ENCODE measurements around the gene IFITM2.
"Not testable (repeated sequence)": the region's sequence is repeated elsewhere in the genome, so short reads cannot be mapped to it uniquely, and the experiment has no call there.

IFITM2 gene

GRCh38 chr11:285021-285893, 22.4 kb upstream of the IFITM2 start:
- POLR2A ChIA-PET, result no interaction called here
- no peak for TF ChIP-seq HDGF (IDR thresholded peaks at IDR 0.05; ENCODE audit: borderline replicate concordance)
- DNase-seq (ENCODE audit: extremely low spot score), result no peak
- CTCF ChIA-PET, result no interaction called here

- no peak for DNase-seq (ENCODE audit: extremely low spot score)
- POLR2A ChIA-PET, result interaction anchor here (0.6 kb wide), 1 partner anchor 70 kb away, joined by 3 read pairs; no protein-coding TSS in a partner anchor
- TF ChIP-seq HDGF (IDR thresholded peaks at IDR 0.05; ENCODE audit: borderline replicate concordance) (no peak), LEF1 (IDR thresholded peaks at IDR 0.05; ENCODE audit: borderline replicate concordance) (no peak), FOXA1 (IDR thresholded peaks at IDR 0.05) (no peak), SUZ12 (IDR thresholded peaks at IDR 0.05) (no peak), FOXK2 (IDR thresholded peaks at IDR 0.05) (no peak), ARNT (IDR thresholded peaks at IDR 0.05) (no peak), CTBP1 (IDR thresholded peaks at IDR 0.05; ENCODE audit: borderline replicate concordance) (no peak)
- CTCF ChIA-PET, result no interaction called here
Observed at GRCh38 chr11:285894-286220, 21.8 kb upstream of the IFITM2 start.

DNA sequence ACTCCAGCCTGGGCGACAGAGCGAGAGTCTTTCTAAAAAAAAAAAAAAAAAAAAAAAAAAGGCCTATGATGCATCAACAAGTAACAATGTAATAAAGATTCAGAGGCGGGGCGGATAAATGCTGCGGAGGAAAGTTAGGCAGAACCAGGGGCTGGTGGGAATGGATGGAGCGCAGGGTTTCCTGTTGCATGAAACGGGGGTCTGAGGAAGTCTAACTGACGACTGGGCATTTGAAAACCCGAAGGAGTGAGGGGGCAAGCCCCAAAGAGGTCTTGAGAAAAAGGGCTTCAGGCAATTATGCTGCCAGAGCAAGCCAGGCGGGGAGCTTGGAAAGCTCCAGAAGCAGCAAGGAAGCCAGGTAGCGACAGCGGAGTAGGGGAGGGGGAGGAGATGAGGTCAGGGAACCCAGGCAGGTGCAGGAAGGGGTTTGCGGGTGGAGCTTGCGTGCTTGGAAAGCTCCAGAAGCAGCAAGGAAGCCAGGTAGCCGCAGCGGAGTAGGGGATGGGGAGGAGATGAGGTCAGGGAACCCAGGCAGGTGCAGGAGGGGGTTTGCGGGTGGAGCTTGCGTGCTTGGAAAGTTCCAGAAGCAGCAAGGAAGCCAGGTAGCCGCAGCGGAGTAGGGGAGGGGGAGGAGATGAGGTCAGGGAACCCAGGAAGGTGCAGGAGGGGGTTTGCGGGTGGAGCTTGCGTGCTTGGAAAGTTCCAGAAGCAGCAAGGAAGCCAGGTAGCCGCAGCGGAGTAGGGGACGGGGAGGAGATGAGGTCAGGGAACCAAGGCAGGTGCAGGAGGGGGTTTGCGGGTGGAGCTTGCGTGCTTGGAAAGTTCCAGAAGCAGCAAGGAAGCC, 20.4 kb upstream of the IFITM2 start:
- POLR2A ChIA-PET, result interaction anchor here (0.7 kb wide), 1 partner anchor 172 kb away, joined by 3 read pairs; no protein-coding TSS in a partner anchor
- DNase-seq (ENCODE audit: extremely low spot score); CTCF ChIA-PET: not testable (repeated sequence)

DNA sequence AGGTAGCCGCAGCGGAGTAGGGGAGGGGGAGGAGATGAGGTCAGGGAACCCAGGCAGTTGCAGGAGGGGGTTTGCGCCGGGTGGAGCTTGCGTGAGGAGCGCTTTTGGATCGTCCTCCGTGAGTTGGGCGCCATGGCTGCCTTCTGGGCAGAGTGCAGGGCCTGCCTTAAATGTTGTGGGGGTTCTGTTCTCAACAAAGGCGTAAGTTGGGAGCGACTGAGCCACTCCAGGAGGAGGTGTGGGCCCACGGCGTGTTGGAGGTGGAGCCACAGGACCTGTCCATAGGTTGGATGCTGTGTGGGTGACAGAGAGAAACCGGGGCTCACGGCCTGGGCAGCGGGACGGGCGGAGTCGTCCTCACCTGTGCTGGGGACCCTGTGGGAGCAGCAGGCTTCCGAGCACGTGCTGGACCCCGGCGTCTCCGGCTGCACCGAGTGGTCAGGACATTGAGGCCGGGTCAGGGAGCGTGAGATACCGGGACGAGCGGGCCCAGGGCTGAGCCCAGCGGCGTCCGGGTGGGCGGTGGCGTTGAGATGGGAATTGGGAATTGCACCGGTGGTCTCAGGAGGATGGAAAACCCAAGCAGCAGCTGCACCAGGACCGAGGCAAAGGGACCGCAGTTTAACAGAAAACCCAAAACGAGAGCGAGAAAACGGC, 19.7 kb upstream of the IFITM2 start:
- ChIA-PET POLR2A (no interaction called here), CTCF (no interaction called here)
- no peak for DNase-seq (ENCODE audit: extremely low spot score)
- TF ChIP-seq LEF1 (IDR thresholded peaks at IDR 0.05; ENCODE audit: borderline replicate concordance) (no peak), ELF4 (IDR thresholded peaks at IDR 0.05) (no peak), TARDBP (IDR thresholded peaks at IDR 0.05) (no peak), FOXA1 (IDR thresholded peaks at IDR 0.05) (no peak), HDGF (IDR thresholded peaks at IDR 0.05; ENCODE audit: borderline replicate concordance) (no peak), ARNT (IDR thresholded peaks at IDR 0.05) (no peak), ZNF384 (IDR thresholded peaks at IDR 0.05) (no peak), CTBP1 (IDR thresholded peaks at IDR 0.05; ENCODE audit: borderline replicate concordance) (no peak), SUZ12 (IDR thresholded peaks at IDR 0.05) (no peak), L3MBTL2 (conservative IDR thresholded peaks at IDR 0.05) (no peak), FOXK2 (IDR thresholded peaks at IDR 0.05) (no peak), BHLHE40 (IDR thresholded peaks at IDR 0.05; ENCODE audit: borderline replicate concordance) (no peak), FOXM1 (IDR thresholded peaks at IDR 0.05; ENCODE audit: borderline replicate concordance) (no peak), SP1 (IDR thresholded peaks at IDR 0.05) (no peak), NFRKB (IDR thresholded peaks at IDR 0.05) (no peak)
- TF ChIP-seq, protein P1, sequence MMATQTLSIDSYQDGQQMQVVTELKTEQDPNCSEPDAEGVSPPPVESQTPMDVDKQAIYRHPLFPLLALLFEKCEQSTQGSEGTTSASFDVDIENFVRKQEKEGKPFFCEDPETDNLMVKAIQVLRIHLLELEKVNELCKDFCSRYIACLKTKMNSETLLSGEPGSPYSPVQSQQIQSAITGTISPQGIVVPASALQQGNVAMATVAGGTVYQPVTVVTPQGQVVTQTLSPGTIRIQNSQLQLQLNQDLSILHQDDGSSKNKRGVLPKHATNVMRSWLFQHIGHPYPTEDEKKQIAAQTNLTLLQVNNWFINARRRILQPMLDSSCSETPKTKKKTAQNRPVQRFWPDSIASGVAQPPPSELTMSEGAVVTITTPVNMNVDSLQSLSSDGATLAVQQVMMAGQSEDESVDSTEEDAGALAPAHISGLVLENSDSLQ (IDR thresholded peaks at IDR 0.05), result no peak

DNA sequence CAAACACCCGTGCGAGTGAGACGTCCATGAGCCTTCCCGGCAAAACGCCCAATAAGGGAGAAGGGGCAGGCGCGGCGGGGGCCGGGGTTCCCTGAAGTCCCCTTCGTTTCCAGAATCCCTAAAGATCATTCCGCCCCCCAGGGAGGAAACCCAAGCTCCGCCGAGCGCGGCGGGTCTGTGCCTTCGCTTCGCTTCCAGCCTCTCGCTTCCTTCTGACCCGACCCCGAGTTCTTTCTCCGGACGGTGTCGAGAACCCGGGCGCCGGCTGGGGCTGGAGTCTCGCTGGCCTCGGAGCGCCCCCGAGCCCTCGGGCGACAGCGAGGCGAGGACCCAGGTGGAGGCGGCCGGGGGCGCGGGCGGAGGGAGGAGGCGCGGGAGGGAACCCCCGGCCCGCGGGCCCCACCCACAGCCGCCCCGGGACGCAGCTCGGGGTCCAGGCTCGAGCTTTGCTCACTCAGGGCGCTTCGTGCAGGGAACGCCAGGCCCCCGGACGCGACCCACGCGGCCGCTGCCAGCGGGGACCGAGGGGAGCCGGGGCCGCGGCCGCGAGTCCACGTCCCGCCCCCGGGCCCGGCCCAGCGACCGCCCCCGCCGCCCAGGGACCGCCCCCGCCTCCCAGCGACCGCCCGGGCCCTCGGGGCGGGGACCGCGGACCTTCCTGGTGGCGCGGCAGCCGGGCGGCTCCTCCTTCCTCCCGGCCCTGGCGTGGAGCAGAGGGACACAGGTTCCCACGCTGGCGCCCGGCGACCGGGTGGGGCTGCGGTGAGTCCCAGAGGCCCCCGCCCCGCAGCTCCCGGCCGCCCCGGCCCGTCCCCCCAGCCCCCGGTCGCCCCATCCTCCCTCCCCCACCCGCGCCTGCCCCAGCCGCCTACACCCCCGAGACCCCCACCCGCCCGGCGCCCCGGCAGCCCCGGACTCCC, 18.9 kb upstream of the IFITM2 start, which contains the start of gene PGGHG:
Gene PGGHG, plus strand, starts transcription at position 649 of the 920 bp plus-strand sequence. CDS start 691 bp downstream, outside the sequence.
- ChIA-PET CTCF (no interaction called here), POLR2A (no interaction called here)
- peak; percentile 88 for DNase-seq (ENCODE audit: extremely low spot score)
- TF ChIP-seq NFRKB (IDR thresholded peaks at IDR 0.05) (no peak), FOXM1 (IDR thresholded peaks at IDR 0.05; ENCODE audit: borderline replicate concordance) (no peak), SP1 (IDR thresholded peaks at IDR 0.05) (no peak), FOXK2 (IDR thresholded peaks at IDR 0.05) (no peak), ELF4 (IDR thresholded peaks at IDR 0.05) (no peak), BHLHE40 (IDR thresholded peaks at IDR 0.05; ENCODE audit: borderline replicate concordance) (no peak), L3MBTL2 (conservative IDR thresholded peaks at IDR 0.05) (no peak), ZNF384 (IDR thresholded peaks at IDR 0.05) (no peak), LEF1 (IDR thresholded peaks at IDR 0.05; ENCODE audit: borderline replicate concordance) (no peak), TARDBP (IDR thresholded peaks at IDR 0.05) (no peak)
- TF ChIP-seq, protein P1 (IDR thresholded peaks at IDR 0.05), result no peak

DNA sequence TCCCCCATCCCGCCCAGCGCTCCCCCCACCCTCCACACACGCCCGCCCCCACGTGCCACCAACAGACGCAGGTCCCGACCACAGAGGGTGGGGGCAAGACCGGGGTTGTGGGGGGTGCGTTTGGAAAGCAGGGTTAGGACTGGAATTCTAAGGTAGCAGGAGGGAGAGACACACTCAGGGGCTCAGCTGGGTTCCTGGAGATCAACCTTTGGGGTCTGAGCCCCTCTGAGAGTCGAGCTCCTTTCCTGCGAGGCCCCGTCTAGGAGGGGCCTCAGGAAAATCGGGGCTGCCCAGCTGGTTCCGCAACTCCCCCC, 18.3 kb upstream of the IFITM2 start:
- POLR2A ChIA-PET, result no interaction called here
- no peak for DNase-seq (ENCODE audit: extremely low spot score)
- CTCF ChIA-PET, result no interaction called here
- TF ChIP-seq SUZ12 (IDR thresholded peaks at IDR 0.05), result no peak
- no peak for TF ChIP-seq ARNT (IDR thresholded peaks at IDR 0.05)
- no peak for TF ChIP-seq BHLHE40 (IDR thresholded peaks at IDR 0.05; ENCODE audit: borderline replicate concordance)
- TF ChIP-seq SP1 (IDR thresholded peaks at IDR 0.05), result no peak
- no peak for TF ChIP-seq FOXM1 (IDR thresholded peaks at IDR 0.05; ENCODE audit: borderline replicate concordance)
- TF ChIP-seq, protein P1 (IDR thresholded peaks at IDR 0.05), result no peak
- TF ChIP-seq ELF4 (IDR thresholded peaks at IDR 0.05), result no peak
- TF ChIP-seq HDGF (IDR thresholded peaks at IDR 0.05; ENCODE audit: borderline replicate concordance), result no peak
- no peak for TF ChIP-seq FOXK2 (IDR thresholded peaks at IDR 0.05)
- no peak for TF ChIP-seq LEF1 (IDR thresholded peaks at IDR 0.05; ENCODE audit: borderline replicate concordance)
- TF ChIP-seq CTBP1 (IDR thresholded peaks at IDR 0.05; ENCODE audit: borderline replicate concordance), result no peak

All from HEK293T (cell line).